Vagina (tissue), 2 donors: ENCODE measurements around the gene APBB1IP. TPM values are rescaled to one million over a fixed set of nuclear protein-coding genes. Genes with fewer than 3 reads are reported as not detected.

Experiments
- DNase-seq, 2 donors: peaks; one replicate each; pipeline ENCODE4 v3.0.0-alpha.2; 2017; ENCODE audit errors: extremely low spot score in 2 of 2
- H3K27ac ChIP-seq: fragments of 200-600 bp; sonication (generic); one replicate; pipeline ENCODE4 v1.5.1; 2019
- H3K27me3 ChIP-seq: fragments of 200-600 bp; sonication (generic); one replicate; pipeline ENCODE4 v1.5.1; 2019
- H3K36me3 ChIP-seq, 2 donors: fragments of 200-600 bp; sonication (generic); one replicate each; pipeline ENCODE4 v1.5.1; 2017 to 2019
- H3K4me1 ChIP-seq: fragments of 200-600 bp; sonication (generic); one replicate; pipeline ENCODE4 v1.5.1; 2019
- H3K4me3 ChIP-seq, 2 donors: fragments of 200-600 bp; sonication (generic); 1 replicate in 1 of 2; 2 replicates in 1 of 2; pipeline ENCODE4 v1.5.1; 2016 to 2019
- H3K9me3 ChIP-seq: fragments of 200-600 bp; sonication (generic); one replicate; pipeline ENCODE4 v1.5.1; 2019
- CTCF ChIP-seq, 3 experiments: fragments of 450-650 bp in 2 of 3; fragments of 200-600 bp in 1 of 3; sonication (generic) in 1 of 3; IDR thresholded peaks; one replicate each; pipeline ENCODE4 v1.5.1; 2017 to 2019; ENCODE audit warnings: antibody characterized with exemption in 3 of 3, mild to moderate bottlenecking in 2 of 3, moderate library complexity in 2 of 3
- POLR2A ChIP-seq, 2 donors: fragments of 450-650 bp; IDR thresholded peaks; one replicate each; pipeline ENCODE4 v1.6.1; 2017; ENCODE audit warnings: antibody characterized with exemption in 2 of 2, mild to moderate bottlenecking in 2 of 2, moderate library complexity in 2 of 2
- POLR2AphosphoS5 ChIP-seq, 2 donors: sonication (generic); formaldehyde crosslinking; IDR thresholded peaks; one replicate each; pipeline ENCODE4 v1.9.0; 2017; ENCODE audit warnings: antibody characterized with exemption in 2 of 2, mild to moderate bottlenecking in 2 of 2, low read depth in 1 of 2; ENCODE audit not compliant: insufficient read depth in 1 of 2
- intact Hi-C: fragments of 100-400 bp; cut with DNase I; formaldehyde crosslinking; loops from one replicate; pipeline ENCODE4 v1.15.1; 2023
- total RNA-seq: library from RNA; depleted of rRNA; stranded (reverse); fragments of >200 nt; gene quantifications from one replicate; pipeline ENCODE4 v1.2.3, GENCODE V29; 2016

APBB1IP gene
- total RNA-seq, 1 donor from 2014 or later, result 7.4 TPM

GRCh38 chr10:26554246-26554645 is 116.1 kb downstream of the APBB1IP start:
- H3K9me3 ChIP-seq, result no peaks in the 10 kb centered on the region
- no peak overlapping the region for H3K4me3 ChIP-seq
- no peaks in the 10 kb centered on the region for H3K36me3 ChIP-seq
- no peak for DNase-seq
- peaks cover 14% of the 10 kb centered on the region for H3K4me1 ChIP-seq
- H3K27ac ChIP-seq, result no peak overlapping the region
- intact Hi-C loops, result loop anchor here (10.0 kb wide), 1 partner anchor 219 kb away; no protein-coding TSS in a partner anchor
- no peak for TF ChIP-seq POLR2A (IDR thresholded peaks at IDR 0.05)
- TF ChIP-seq CTCF (IDR thresholded peaks at IDR 0.05), result no peak
- TF ChIP-seq POLR2AphosphoS5 (IDR thresholded peaks at IDR 0.05; ENCODE audit: insufficient read depth in 1 of 2, low read depth in 1 of 2), result no peak
- H3K27me3 ChIP-seq, result no peaks in the 10 kb centered on the region

DNA sequence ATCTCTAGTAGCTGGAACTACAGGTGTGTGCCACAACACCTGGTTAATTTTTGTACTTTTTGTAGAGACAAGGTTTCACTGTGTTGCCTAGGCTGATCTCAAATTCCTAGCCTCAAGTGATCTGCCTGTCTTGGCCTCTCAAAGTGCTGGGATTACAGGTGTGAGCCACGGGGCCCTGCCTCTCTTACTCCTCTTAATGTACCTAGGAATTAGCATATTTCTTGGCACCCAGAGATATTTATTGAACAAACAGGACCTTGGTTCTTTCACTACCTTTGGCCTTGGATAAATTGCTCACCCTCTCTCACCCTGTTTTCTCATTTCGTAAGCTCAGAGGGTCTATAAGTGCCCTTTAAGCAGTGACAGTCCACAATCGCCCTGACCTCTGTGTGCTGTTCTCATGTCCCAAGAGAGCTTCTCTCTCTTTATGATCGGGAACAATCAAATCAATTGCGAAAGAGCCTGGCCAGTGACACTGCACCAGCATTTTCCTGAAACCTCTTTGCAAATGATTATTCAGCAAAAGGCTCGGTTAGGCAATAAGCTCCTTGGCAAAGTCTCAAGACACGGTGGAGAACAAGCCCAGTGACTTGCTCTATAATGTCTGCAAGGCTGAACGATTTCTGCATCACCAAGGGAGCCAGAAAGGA is 117.7 kb downstream of the APBB1IP start:
- Histone ChIP-seq H3K27me3 (no peaks in the 10 kb centered on the region), H3K36me3 (no peaks in the 10 kb centered on the region), H3K4me3 (no peak overlapping the region), H3K4me1 (peaks cover 14% of the 10 kb centered on the region), H3K27ac (peak overlapping the region; percentile 62), H3K9me3 (no peaks in the 10 kb centered on the region)
- TF ChIP-seq POLR2AphosphoS5 (IDR thresholded peaks at IDR 0.05; ENCODE audit: insufficient read depth in 1 of 2, low read depth in 1 of 2), result peak; percentile 36 to 82
- TF ChIP-seq CTCF (IDR thresholded peaks at IDR 0.05), result no peak
- TF ChIP-seq POLR2A (IDR thresholded peaks at IDR 0.05), result no peak
- intact Hi-C loops, result loop anchor here (10.0 kb wide), 1 partner anchor 221 kb away; no protein-coding TSS in a partner anchor
- no peak for DNase-seq

DNA sequence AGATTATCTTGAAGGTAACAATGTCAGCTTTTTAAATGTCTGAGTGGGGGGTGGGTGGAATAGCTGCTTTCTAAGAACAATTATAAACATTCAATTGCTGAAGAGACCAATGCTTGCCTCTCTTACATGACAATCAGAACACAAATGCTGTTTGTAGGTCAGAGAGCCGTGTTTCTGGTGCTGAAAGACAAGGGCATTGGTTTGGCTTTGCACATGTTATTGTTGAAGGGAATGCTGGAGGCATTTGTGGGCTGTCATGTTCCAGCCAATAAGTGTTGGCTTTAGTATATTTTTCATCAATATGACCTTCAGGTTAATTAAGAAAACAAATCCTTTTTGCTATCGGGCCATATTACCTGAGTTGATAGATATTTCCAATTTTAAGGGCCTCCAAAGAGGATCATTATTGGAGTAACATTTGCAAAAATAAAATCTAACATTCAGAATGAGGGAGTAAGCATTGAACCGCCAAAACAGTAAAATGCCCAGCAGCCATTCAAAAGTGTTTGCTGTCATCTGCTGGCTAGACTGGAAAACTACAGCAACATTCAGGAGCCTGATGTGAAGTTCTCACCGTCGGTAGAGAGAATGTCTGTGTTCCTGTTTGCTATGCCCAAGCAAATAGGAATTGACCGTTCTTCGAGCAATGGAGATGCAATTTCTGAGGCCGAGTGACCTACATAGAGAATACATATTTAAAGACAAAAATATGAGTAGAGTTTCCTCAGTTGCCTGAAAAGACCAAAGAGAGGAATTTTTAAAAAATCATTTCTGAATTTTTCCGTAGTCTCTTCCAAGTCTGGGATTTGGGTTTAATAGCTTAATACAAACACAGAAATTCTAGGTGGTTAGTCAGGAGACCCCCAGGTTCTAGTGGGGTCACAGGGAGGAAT is 118.9 kb downstream of the APBB1IP start:
- Histone ChIP-seq H3K27me3 (no peaks in the 10 kb centered on the region), H3K27ac (peak overlapping the region; percentile 61), H3K9me3 (no peaks in the 10 kb centered on the region), H3K4me1 (peaks cover 14% of the 10 kb centered on the region), H3K4me3 (no peak overlapping the region), H3K36me3 (no peaks in the 10 kb centered on the region)
- intact Hi-C loops, result loop anchor here (10.0 kb wide), 1 partner anchor 222 kb away; no protein-coding TSS in a partner anchor
- no peak for DNase-seq
- peak; percentile 28 to 75 (median 68) for TF ChIP-seq CTCF (IDR thresholded peaks at IDR 0.05)
- TF ChIP-seq POLR2AphosphoS5 (IDR thresholded peaks at IDR 0.05; ENCODE audit: insufficient read depth in 1 of 2, low read depth in 1 of 2), result no peak

- H3K27me3 ChIP-seq, result no peaks in the 10 kb centered on the region
- no peaks in the 10 kb centered on the region for H3K9me3 ChIP-seq
- H3K27ac ChIP-seq, result peak overlapping the region; percentile 30
- DNase-seq, result no peak
- intact Hi-C loops, result loop anchor here (10.0 kb wide), 1 partner anchor 223 kb away; no protein-coding TSS in a partner anchor
- TF ChIP-seq POLR2A (IDR thresholded peaks at IDR 0.05) (no peak), CTCF (IDR thresholded peaks at IDR 0.05) (no peak), POLR2AphosphoS5 (IDR thresholded peaks at IDR 0.05; ENCODE audit: insufficient read depth in 1 of 2, low read depth in 1 of 2) (no peak)
- peaks cover 14% of the 10 kb centered on the region for H3K4me1 ChIP-seq
- no peak overlapping the region for H3K4me3 ChIP-seq
- no peaks in the 10 kb centered on the region for H3K36me3 ChIP-seq
Observed at GRCh38 chr10:26557641-26558014, 119.5 kb downstream of the APBB1IP start.
